H9 (cell line): ENCODE data around the gene DCAF5. TPM values are rescaled to one million over a fixed set of nuclear protein-coding genes. Genes with fewer than 3 reads are reported as not detected.

Source experiments
- DNase-seq: peaks from one replicate; pipeline ENCODE4 v3.0.0-alpha.2; 2017
- H2AFZ ChIP-seq: one replicate; pipeline ENCODE4 v1.6.1; 2013; ENCODE audit warnings: mild to moderate bottlenecking, low read length, control low read depth, moderate library complexity
- H2AK5ac ChIP-seq: 2 replicates; pipeline ENCODE4 v1.6.1; 2013; ENCODE audit warnings: low read length, control low read depth, mixed read lengths; ENCODE audit not compliant: insufficient read length
- H2BK120ac ChIP-seq: one replicate; pipeline ENCODE4 v1.6.1; 2013; ENCODE audit warnings: low read depth, mild to moderate bottlenecking, low read length, control low read depth, inconsistent platforms; ENCODE audit not compliant: poor library complexity, severe bottlenecking
- H2BK12ac ChIP-seq: 2 replicates; pipeline ENCODE4 v1.6.1; 2013; ENCODE audit warnings: low read length, control low read depth, mixed read lengths, low read depth; ENCODE audit not compliant: insufficient read length
- H2BK15ac ChIP-seq: 2 replicates; pipeline ENCODE4 v1.6.1; 2013; ENCODE audit warnings: low read depth, low read length, control low read depth
- H2BK20ac ChIP-seq: one replicate; pipeline ENCODE4 v1.6.1; 2013; ENCODE audit warnings: low read depth, mild to moderate bottlenecking, low read length, control low read depth, inconsistent platforms; ENCODE audit not compliant: poor library complexity, severe bottlenecking
- H2BK5ac ChIP-seq: 2 replicates; pipeline ENCODE4 v1.6.1; 2013; ENCODE audit warnings: low read length, control low read depth, mixed read lengths; ENCODE audit not compliant: insufficient read length
- H3K14ac ChIP-seq: 2 replicates; pipeline ENCODE4 v1.6.1; 2013; ENCODE audit warnings: low read length, control low read depth; ENCODE audit not compliant: insufficient read depth
- H3K18ac ChIP-seq: 2 replicates; pipeline ENCODE4 v1.6.1; 2013; ENCODE audit warnings: low read depth, mild to moderate bottlenecking, mixed read lengths, low read length, control low read depth; ENCODE audit not compliant: insufficient read length
- H3K23ac ChIP-seq: 2 replicates; pipeline ENCODE4 v1.6.1; 2013; ENCODE audit warnings: low read length, control low read depth, mixed read lengths, low read depth; ENCODE audit not compliant: insufficient read length
- H3K23me2 ChIP-seq: 2 replicates; pipeline ENCODE4 v1.6.1; 2013; ENCODE audit warnings: low read depth, mild to moderate bottlenecking, mixed read lengths, low read length, control low read depth; ENCODE audit not compliant: insufficient read length, poor library complexity, severe bottlenecking
- H3K27ac ChIP-seq: 2 replicates; pipeline ENCODE4 v1.5.1; 2013; ENCODE audit warnings: low read length, control low read depth, mixed read lengths, low read depth; ENCODE audit not compliant: insufficient read length
- H3K27me3 ChIP-seq: 2 replicates; pipeline ENCODE4 v1.6.1; 2013; ENCODE audit warnings: low read length, control low read depth, inconsistent platforms; ENCODE audit not compliant: insufficient read depth
- H3K4ac ChIP-seq: 2 replicates; pipeline ENCODE4 v1.6.1; 2013; ENCODE audit warnings: low read depth, mild to moderate bottlenecking, control low read depth, inconsistent platforms, low read length, moderate library complexity
- H3K4me1 ChIP-seq: 2 replicates; pipeline ENCODE4 v1.6.1; 2013; ENCODE audit warnings: low read length, control low read depth, inconsistent platforms; ENCODE audit not compliant: insufficient read depth
- H3K4me2 ChIP-seq: 2 replicates; pipeline ENCODE4 v1.6.1; 2013; ENCODE audit warnings: low read length, control low read depth, mixed read lengths; ENCODE audit not compliant: insufficient read length, insufficient read depth
- H3K56ac ChIP-seq: 2 replicates; pipeline ENCODE4 v1.6.1; 2013; ENCODE audit warnings: low read depth, mild to moderate bottlenecking, mixed read lengths, low read length, control low read depth; ENCODE audit not compliant: insufficient read length
- H3K79me1 ChIP-seq: 2 replicates; pipeline ENCODE4 v1.6.1; 2013; ENCODE audit warnings: low read depth, mild to moderate bottlenecking, moderate library complexity, low read length, control low read depth, inconsistent platforms; ENCODE audit not compliant: insufficient read depth, poor library complexity, severe bottlenecking
- H3K79me2 ChIP-seq: 2 replicates; pipeline ENCODE4 v1.6.1; 2013; ENCODE audit warnings: low read length, control low read depth, inconsistent platforms; ENCODE audit not compliant: insufficient read depth
- H3K9ac ChIP-seq: 2 replicates; pipeline ENCODE4 v1.6.1; 2013; ENCODE audit warnings: low read length, control low read depth, mixed read lengths; ENCODE audit not compliant: insufficient read length; ENCODE audit errors: extremely low read depth
- H3K9me3 ChIP-seq: one replicate; pipeline ENCODE4 v1.6.1; 2013; ENCODE audit warnings: low read depth, low read length, inconsistent platforms; ENCODE audit not compliant: control insufficient read depth
- H3T11ph ChIP-seq: one replicate; pipeline ENCODE4 v1.6.1; 2013; ENCODE audit warnings: mild to moderate bottlenecking, low read length, control low read depth, inconsistent platforms
- H4K20me1 ChIP-seq: one replicate; pipeline ENCODE4 v1.6.1; 2013; ENCODE audit not compliant: control insufficient read depth, insufficient read length, insufficient read depth
- H4K5ac ChIP-seq: 2 replicates; pipeline ENCODE4 v1.6.1; 2013; ENCODE audit warnings: low read depth, mild to moderate bottlenecking, mixed read lengths, low read length, control low read depth; ENCODE audit not compliant: insufficient read length
- H4K8ac ChIP-seq: replicated peaks from 2 replicates; pipeline ENCODE4 v1.6.1; 2013; ENCODE audit warnings: low read length, control low read depth, mixed read lengths, low read depth; ENCODE audit not compliant: insufficient read length
- H4K91ac ChIP-seq: 2 replicates; pipeline ENCODE4 v1.6.1; 2013; ENCODE audit warnings: low read depth, mild to moderate bottlenecking, moderate library complexity, mixed read lengths, low read length, control low read depth; ENCODE audit not compliant: insufficient read length
- H3K27ac Mint-ChIP-seq, 3 experiments: 2 replicates in 2 of 3; 3 replicates in 1 of 3; pipeline ENCODE4 v1.8.0; 2020 to 2021; ENCODE audit warnings: mixed read lengths in 3 of 3, mild to moderate bottlenecking in 1 of 3, moderate library complexity in 1 of 3
- H3K27me3 Mint-ChIP-seq: 2 replicates; pipeline ENCODE4 v1.8.0; 2021; ENCODE audit warnings: low read depth, mild to moderate bottlenecking, moderate library complexity, mixed read lengths
- H3K36me3 Mint-ChIP-seq, 3 experiments: 2 replicates in 2 of 3; 3 replicates in 1 of 3; pipeline ENCODE4 v1.8.0; 2020 to 2021; ENCODE audit warnings: low read depth in 3 of 3, mixed read lengths in 3 of 3; ENCODE audit not compliant: insufficient read depth in 1 of 3
- H3K4me1 Mint-ChIP-seq, 2 experiments: 2 replicates each; pipeline ENCODE4 v1.8.0; 2020; ENCODE audit warnings: mixed read lengths in 2 of 2
- H3K4me3 Mint-ChIP-seq, 2 experiments: 2 replicates in 1 of 2; 3 replicates in 1 of 2; pipeline ENCODE4 v1.8.0; 2020 to 2021; ENCODE audit warnings: mild to moderate bottlenecking in 2 of 2, mixed read lengths in 2 of 2, moderate library complexity in 1 of 2
- H3K9me3 Mint-ChIP-seq, 2 experiments: 2 replicates in 1 of 2; 3 replicates in 1 of 2; pipeline ENCODE4 v1.8.0; 2020; ENCODE audit warnings: mild to moderate bottlenecking in 2 of 2, mixed read lengths in 2 of 2, moderate library complexity in 1 of 2
- CTCF ChIP-seq: fragments of 200-600 bp; sonication (generic); conservative IDR thresholded peaks from 3 replicates; pipeline ENCODE4 v1.8.0; 2021; ENCODE audit warnings: antibody characterized with exemption, mild to moderate bottlenecking
- WGBS: extraction: QIAGEN DNeasy Blood & Tissue Kit; methylation state at CpG from one replicate; pipeline ENCODE4 v1.1.7; 2013; ENCODE audit warnings: missing lambda C conversion rate, low lambda C conversion rate, mixed read lengths; ENCODE audit not compliant: insufficient read length; ENCODE audit errors: extremely low coverage; 5-methylcytosine and 5-hydroxymethylcytosine counted together
- total RNA-seq: library from RNA; stranded (reverse); gene quantifications from 2 replicates; pipeline ENCODE4 v1.2.1, GENCODE V29; 2021

Gene DCAF5
- total RNA-seq, 1 experiment from 2014 or later = 31.4 TPM

- Histone ChIP-seq H3K9me3 (no peaks in the 10 kb centered on the region), H3T11ph (no peak overlapping the region), H3K4me1 (peaks cover 4% of the 10 kb centered on the region; the same call in 1 of the 2 replicates), H3K23ac (no peak overlapping the region), H2BK5ac (no peak overlapping the region), H3K27me3 (no peaks in the 10 kb centered on the region; the same call in 1 of the 2 replicates), H3K9ac (peak overlapping the region; percentile 73), H2AK5ac (no peak overlapping the region), H2BK20ac (no peak overlapping the region), H3K14ac (peak overlapping the region; percentile 55), H4K91ac (no peak overlapping the region), H3K79me1 (peaks cover 6% of the 10 kb centered on the region), H4K5ac (no peak overlapping the region), H3K79me2 (peaks cover 2% of the 10 kb centered on the region; the same call in 1 of the 2 replicates), H3K23me2 (peaks cover 16% of the 10 kb centered on the region), H2BK120ac (no peak overlapping the region), H2AFZ (no peak overlapping the region), H2BK15ac (no peak overlapping the region), H3K56ac (no peak overlapping the region), H3K4me2 (peak overlapping the region; percentile 99), H2BK12ac (no peak overlapping the region), H4K8ac (no peak overlapping the region), H3K27ac (no peak overlapping the region), H4K20me1 (no peaks in the 10 kb centered on the region), H3K18ac (no peak overlapping the region), H3K4ac (no peak overlapping the region)
- peak; percentile 77 for TF ChIP-seq CTCF
- DNase-seq = peak; percentile 92
- Mint-ChIP-seq H3K36me3 (peaks cover 4 to 6% (median 6%) of the 10 kb centered on the region in 3 experiments; a peak in 6 of 7 replicates), H3K9me3 (0 out of 5 replicates have a peak, but pooled peaks cover 0 to 2% of the 10 kb centered on the region in 2 experiments), H3K27me3 (peaks cover 13% of the 10 kb centered on the region), H3K4me1 (peaks cover 17 to 27% of the 10 kb centered on the region in 2 experiments), H3K4me3 (peak overlapping the region; percentile 88 to 91), H3K27ac (peak overlapping the region; percentile 76 to 89 (median 81); a peak in 5 of 7 replicates)
- WGBS = no CpG with 5 or more reads among the region's 57 CpGs
Observed at GRCh38 chr14:69151458-69152180, 1.3 kb downstream of the DCAF5 start.
